Neural progenitor cell (in vitro differentiated cells): ENCODE data around the gene TMEM273. TPM values are rescaled to one million over a fixed set of nuclear protein-coding genes. Genes with fewer than 3 reads are reported as not detected.

Source experiments
- DNase-seq: peaks from one replicate; pipeline ENCODE4 v3.0.0-alpha.2; 2016; ENCODE audit warnings: low spot score
- H2AFZ ChIP-seq: fragments of 200-600 bp; sonication (generic); replicated peaks from 2 replicates; pipeline ENCODE4 v1.6.1; 2016; ENCODE audit warnings: antibody characterized with exemption
- H3F3A ChIP-seq: fragments of 200-600 bp; sonication (generic); 2 replicates; pipeline ENCODE4 v1.6.1; 2016; ENCODE audit warnings: antibody characterized with exemption, low read depth
- H3K27ac ChIP-seq: fragments of 200-600 bp; sonication (generic); 2 replicates; pipeline ENCODE4 v1.5.1; 2016; ENCODE audit warnings: mild to moderate bottlenecking
- H3K27me3 ChIP-seq: fragments of 200-600 bp; sonication (generic); 2 replicates; pipeline ENCODE4 v1.6.1; 2016; ENCODE audit warnings: mild to moderate bottlenecking, moderate library complexity
- H3K36me3 ChIP-seq: fragments of 200-600 bp; sonication (generic); 2 replicates; pipeline ENCODE4 v1.5.1; 2016
- H3K4me1 ChIP-seq: fragments of 200-600 bp; sonication (generic); 2 replicates; pipeline ENCODE4 v1.6.1; 2016; ENCODE audit warnings: mixed run types
- H3K4me2 ChIP-seq: fragments of 200-600 bp; sonication (generic); 2 replicates; pipeline ENCODE4 v1.6.1; 2016
- H3K4me3 ChIP-seq: fragments of 200-600 bp; sonication (generic); 2 replicates; pipeline ENCODE4 v1.5.1; 2016
- H3K79me2 ChIP-seq: fragments of 200-600 bp; sonication (generic); 2 replicates; pipeline ENCODE4 v1.6.1; 2016; ENCODE audit warnings: low read depth
- H3K9ac ChIP-seq: fragments of 200-600 bp; sonication (generic); 2 replicates; pipeline ENCODE4 v1.6.1; 2016
- H3K9me3 ChIP-seq: fragments of 200-600 bp; sonication (generic); 2 replicates; pipeline ENCODE4 v1.5.1; 2016; ENCODE audit warnings: low read depth
- H4K20me1 ChIP-seq: fragments of 200-600 bp; sonication (generic); 2 replicates; pipeline ENCODE4 v1.6.1; 2016; ENCODE audit warnings: low read depth
- H3K27ac Mint-ChIP-seq: 3 replicates; pipeline ENCODE4 v1.8.0; 2021; ENCODE audit warnings: mixed read lengths
- H3K27me3 Mint-ChIP-seq: 2 replicates; pipeline ENCODE4 v1.8.0; 2022; ENCODE audit warnings: low read depth, mild to moderate bottlenecking, inconsistent platforms, moderate library complexity, mixed read lengths; ENCODE audit not compliant: insufficient read depth
- H3K36me3 Mint-ChIP-seq: 3 replicates; pipeline ENCODE4 v1.8.0; 2021; ENCODE audit warnings: mixed read lengths
- H3K4me1 Mint-ChIP-seq: 3 replicates; pipeline ENCODE4 v1.8.0; 2021; ENCODE audit warnings: mixed read lengths
- H3K4me3 Mint-ChIP-seq: 3 replicates; pipeline ENCODE4 v1.8.0; 2021; ENCODE audit warnings: mild to moderate bottlenecking, moderate library complexity, mixed read lengths
- H3K9me3 Mint-ChIP-seq: 3 replicates; pipeline ENCODE4 v1.8.0; 2020; ENCODE audit warnings: mixed read lengths
- EZH2 ChIP-seq: fragments of 200-600 bp; sonication (generic); IDR thresholded peaks from 2 replicates; pipeline ENCODE4 v1.6.1; 2017; ENCODE audit warnings: antibody characterized with exemption, mild to moderate bottlenecking, moderate library complexity
- EZH2phosphoT487 ChIP-seq: fragments of 200-600 bp; sonication (generic); IDR thresholded peaks from 2 replicates; pipeline ENCODE4 v1.6.1; 2017; ENCODE audit warnings: antibody characterized with exemption
- total RNA-seq: library from RNA; depleted of rRNA; stranded (reverse); fragments of >200 nt; gene quantifications from 2 replicates; pipeline ENCODE4 v1.2.3, GENCODE V29; 2015; ENCODE audit warnings: low replicate concordance
- TF ChIP-seq, protein P1 (sequence below): fragments of 200-600 bp; sonication (generic); IDR thresholded peaks from 2 replicates; pipeline ENCODE4 v1.5.1; 2017; ENCODE audit warnings: antibody characterized with exemption, mild to moderate bottlenecking

Gene TMEM273
- total RNA-seq, 1 donor from 2014 or later: not detected

- TF ChIP-seq EZH2phosphoT487 (no peak), EZH2 (no peak)
- TF ChIP-seq, protein P1, sequence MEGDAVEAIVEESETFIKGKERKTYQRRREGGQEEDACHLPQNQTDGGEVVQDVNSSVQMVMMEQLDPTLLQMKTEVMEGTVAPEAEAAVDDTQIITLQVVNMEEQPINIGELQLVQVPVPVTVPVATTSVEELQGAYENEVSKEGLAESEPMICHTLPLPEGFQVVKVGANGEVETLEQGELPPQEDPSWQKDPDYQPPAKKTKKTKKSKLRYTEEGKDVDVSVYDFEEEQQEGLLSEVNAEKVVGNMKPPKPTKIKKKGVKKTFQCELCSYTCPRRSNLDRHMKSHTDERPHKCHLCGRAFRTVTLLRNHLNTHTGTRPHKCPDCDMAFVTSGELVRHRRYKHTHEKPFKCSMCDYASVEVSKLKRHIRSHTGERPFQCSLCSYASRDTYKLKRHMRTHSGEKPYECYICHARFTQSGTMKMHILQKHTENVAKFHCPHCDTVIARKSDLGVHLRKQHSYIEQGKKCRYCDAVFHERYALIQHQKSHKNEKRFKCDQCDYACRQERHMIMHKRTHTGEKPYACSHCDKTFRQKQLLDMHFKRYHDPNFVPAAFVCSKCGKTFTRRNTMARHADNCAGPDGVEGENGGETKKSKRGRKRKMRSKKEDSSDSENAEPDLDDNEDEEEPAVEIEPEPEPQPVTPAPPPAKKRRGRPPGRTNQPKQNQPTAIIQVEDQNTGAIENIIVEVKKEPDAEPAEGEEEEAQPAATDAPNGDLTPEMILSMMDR: no peak
- H3F3A ChIP-seq: no peaks in the 10 kb centered on the region
- H3K4me3 ChIP-seq: no peak overlapping the region
- Mint-ChIP-seq H3K27ac (no peak overlapping the region), H3K36me3 (no peaks in the 10 kb centered on the region), H3K27me3 (peaks cover 5% of the 10 kb centered on the region), H3K9me3 (no peaks in the 10 kb centered on the region), H3K4me3 (no peak overlapping the region), H3K4me1 (no peaks in the 10 kb centered on the region)
- no peaks in the 10 kb centered on the region for H3K4me1 ChIP-seq
- H3K27ac ChIP-seq: no peak overlapping the region
- H3K9ac ChIP-seq: no peak overlapping the region
- no peaks in the 10 kb centered on the region for H3K36me3 ChIP-seq
- no peaks in the 10 kb centered on the region for H4K20me1 ChIP-seq
- H3K27me3 ChIP-seq: no peaks in the 10 kb centered on the region
- H3K79me2 ChIP-seq: no peaks in the 10 kb centered on the region
- H3K9me3 ChIP-seq: peaks cover 4% of the 10 kb centered on the region
- no peak overlapping the region for H2AFZ ChIP-seq
- DNase-seq: no peak
- no peak overlapping the region for H3K4me2 ChIP-seq
Measured at GRCh38 chr10:49153971-49154370, 34.2 kb downstream of the TMEM273 start.

DNA sequence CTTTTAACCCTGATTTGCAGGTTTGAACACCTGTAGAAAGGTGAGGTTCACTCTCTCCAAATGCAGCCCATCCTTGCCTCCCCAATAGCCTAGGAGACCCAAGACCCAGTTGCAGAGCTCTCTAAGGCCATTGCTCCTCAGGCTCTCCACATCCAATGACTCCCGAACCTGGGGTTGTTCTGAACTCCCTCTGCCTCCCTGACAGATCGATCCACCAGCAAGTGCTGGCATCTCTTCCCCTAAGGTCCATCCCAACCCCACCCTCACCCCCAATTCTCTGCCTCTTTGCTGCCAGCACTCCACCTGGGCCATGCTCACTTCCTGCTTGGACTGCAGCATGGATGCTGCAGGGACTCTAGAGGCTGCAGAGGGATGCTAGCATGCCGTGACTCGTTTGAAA is 35.1 kb downstream of the TMEM273 start:
- no peak overlapping the region for H3K4me2 ChIP-seq
- TF ChIP-seq, protein P1: no peak
- H3K36me3 ChIP-seq: no peaks in the 10 kb centered on the region
- no peak overlapping the region for H3K27ac Mint-ChIP-seq
- no peak overlapping the region for H2AFZ ChIP-seq
- peaks cover 4% of the 10 kb centered on the region for H3K9me3 ChIP-seq
- DNase-seq: no peak
- H3K4me3 ChIP-seq: no peak overlapping the region
- no peaks in the 10 kb centered on the region for H3K4me1 Mint-ChIP-seq
- no peak overlapping the region for H3K9ac ChIP-seq
- H3K36me3 Mint-ChIP-seq: no peaks in the 10 kb centered on the region
- H3F3A ChIP-seq: no peaks in the 10 kb centered on the region
- H3K4me3 Mint-ChIP-seq: no peak overlapping the region
- no peaks in the 10 kb centered on the region for H4K20me1 ChIP-seq
- H3K27me3 Mint-ChIP-seq: peaks cover 8% of the 10 kb centered on the region
- no peaks in the 10 kb centered on the region for H3K79me2 ChIP-seq
- H3K9me3 Mint-ChIP-seq: peaks cover 3% of the 10 kb centered on the region
- H3K27me3 ChIP-seq: no peaks in the 10 kb centered on the region
- H3K27ac ChIP-seq: no peak overlapping the region
- H3K4me1 ChIP-seq: no peaks in the 10 kb centered on the region

DNA sequence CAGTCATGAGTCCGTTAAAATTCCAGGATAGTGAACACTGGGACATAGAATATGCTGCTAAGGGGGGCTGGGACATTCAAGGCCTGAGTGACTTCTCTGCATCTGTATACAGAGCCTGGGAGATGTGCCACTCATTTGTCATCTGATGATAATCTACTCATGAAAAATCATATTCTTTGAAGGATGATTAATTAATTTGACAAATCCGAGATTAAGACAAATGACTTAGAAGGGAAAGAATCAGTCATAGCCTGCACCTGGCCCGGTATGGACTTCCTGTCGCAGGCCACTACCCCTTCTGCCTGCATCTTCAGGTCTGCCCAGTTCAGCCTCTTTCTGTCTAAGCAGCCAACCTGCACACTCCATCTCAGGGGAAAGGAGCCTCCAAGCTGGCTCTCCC is 35.5 kb downstream of the TMEM273 start:
- TF ChIP-seq EZH2 (no peak), EZH2phosphoT487 (no peak)
- TF ChIP-seq, protein P1: no peak
- Histone ChIP-seq H3K36me3 (no peaks in the 10 kb centered on the region), H3K9ac (no peak overlapping the region), H3K4me3 (no peak overlapping the region), H2AFZ (no peak overlapping the region), H3K4me1 (no peaks in the 10 kb centered on the region), H3K79me2 (no peaks in the 10 kb centered on the region), H3K9me3 (peaks cover under 1% of the 10 kb centered on the region), H3K27ac (no peak overlapping the region), H3K4me2 (no peak overlapping the region), H4K20me1 (no peaks in the 10 kb centered on the region), H3F3A (no peaks in the 10 kb centered on the region), H3K27me3 (no peaks in the 10 kb centered on the region)
- Mint-ChIP-seq H3K9me3 (peaks cover 6% of the 10 kb centered on the region), H3K36me3 (no peaks in the 10 kb centered on the region), H3K27ac (no peak overlapping the region), H3K4me1 (no peaks in the 10 kb centered on the region), H3K27me3 (peaks cover 8% of the 10 kb centered on the region), H3K4me3 (no peak overlapping the region)
- DNase-seq: no peak

DNA sequence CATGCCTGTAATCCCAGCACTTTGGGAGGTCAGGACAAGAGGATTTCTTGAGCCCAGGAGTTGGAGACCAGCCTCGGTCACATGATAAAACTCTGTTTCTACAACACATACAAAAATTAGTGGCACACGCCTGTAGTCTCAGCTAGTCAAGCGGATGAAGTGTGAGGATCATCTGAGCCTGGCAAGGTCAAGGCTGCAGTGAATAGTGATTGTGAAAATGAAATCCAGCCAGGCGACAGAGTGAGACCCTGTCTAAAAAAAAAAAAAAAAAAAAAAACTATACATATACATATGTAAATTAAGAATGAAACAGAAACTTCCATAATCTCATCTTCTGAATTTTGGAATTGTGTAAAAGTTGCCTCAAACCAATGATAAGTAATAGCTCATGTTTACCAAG is 36.2 kb downstream of the TMEM273 start:
- no peak overlapping the region for H3K4me2 ChIP-seq

More for the DNA sequence above, 36.2 kb downstream of the TMEM273 start:
- no peaks in the 10 kb centered on the region for H3F3A ChIP-seq
- H3K27ac Mint-ChIP-seq: no peak overlapping the region
- no peak overlapping the region for H2AFZ ChIP-seq
- no peak overlapping the region for H3K4me3 ChIP-seq
- no peaks in the 10 kb centered on the region for H3K4me1 ChIP-seq
- H3K79me2 ChIP-seq: no peaks in the 10 kb centered on the region
- no peaks in the 10 kb centered on the region for H3K27me3 ChIP-seq
- no peak overlapping the region for H3K27ac ChIP-seq
- no peaks in the 10 kb centered on the region for H3K36me3 ChIP-seq
- H3K9me3 ChIP-seq: no peaks in the 10 kb centered on the region
- peaks cover 7% of the 10 kb centered on the region for H3K9me3 Mint-ChIP-seq
- no peaks in the 10 kb centered on the region for H3K4me1 Mint-ChIP-seq
- no peak overlapping the region for H3K9ac ChIP-seq
- TF ChIP-seq EZH2: no peak
- no peak for TF ChIP-seq EZH2phosphoT487
- TF ChIP-seq, protein P1: no peak
- peaks cover 8% of the 10 kb centered on the region for H3K27me3 Mint-ChIP-seq
- no peak for DNase-seq
- no peak overlapping the region for H3K4me3 Mint-ChIP-seq
- no peaks in the 10 kb centered on the region for H3K36me3 Mint-ChIP-seq
- H4K20me1 ChIP-seq: no peaks in the 10 kb centered on the region
